PC-9 (cell line): ENCODE data around the gene CDH18.

Source experiments
- EZH2 ChIP-seq: fragments of 200-600 bp; sonication (generic); IDR thresholded peaks from 2 replicates; pipeline ENCODE4 v1.8.0; 2017; ENCODE audit warnings: antibody characterized with exemption, low read depth
- TF ChIP-seq, protein P1 (sequence below): fragments of 200-600 bp; sonication (generic); conservative IDR thresholded peaks from 2 replicates; pipeline ENCODE4 v1.6.1; 2017; ENCODE audit warnings: mixed run types, antibody characterized with exemption, mild to moderate bottlenecking, moderate library complexity

DNA sequence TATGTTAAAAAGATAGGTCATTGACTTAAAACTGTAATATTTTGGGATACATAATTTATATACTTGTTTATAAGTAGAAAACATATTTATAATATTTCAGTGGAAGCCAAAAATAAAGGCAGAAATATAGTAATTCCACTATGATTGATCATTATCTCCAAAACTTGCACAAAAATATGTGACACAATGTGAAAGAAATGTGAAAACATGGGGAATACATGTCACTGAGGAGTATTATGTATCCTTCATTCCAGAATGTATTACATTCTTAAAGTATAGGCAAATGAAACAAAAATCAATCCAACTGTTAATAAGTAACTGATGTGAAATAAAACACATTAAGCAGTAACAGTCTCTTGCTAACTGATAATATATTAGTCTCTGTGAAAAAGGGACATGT is 236.7 kb downstream of the CDH18 start:
- TF ChIP-seq, protein P1, sequence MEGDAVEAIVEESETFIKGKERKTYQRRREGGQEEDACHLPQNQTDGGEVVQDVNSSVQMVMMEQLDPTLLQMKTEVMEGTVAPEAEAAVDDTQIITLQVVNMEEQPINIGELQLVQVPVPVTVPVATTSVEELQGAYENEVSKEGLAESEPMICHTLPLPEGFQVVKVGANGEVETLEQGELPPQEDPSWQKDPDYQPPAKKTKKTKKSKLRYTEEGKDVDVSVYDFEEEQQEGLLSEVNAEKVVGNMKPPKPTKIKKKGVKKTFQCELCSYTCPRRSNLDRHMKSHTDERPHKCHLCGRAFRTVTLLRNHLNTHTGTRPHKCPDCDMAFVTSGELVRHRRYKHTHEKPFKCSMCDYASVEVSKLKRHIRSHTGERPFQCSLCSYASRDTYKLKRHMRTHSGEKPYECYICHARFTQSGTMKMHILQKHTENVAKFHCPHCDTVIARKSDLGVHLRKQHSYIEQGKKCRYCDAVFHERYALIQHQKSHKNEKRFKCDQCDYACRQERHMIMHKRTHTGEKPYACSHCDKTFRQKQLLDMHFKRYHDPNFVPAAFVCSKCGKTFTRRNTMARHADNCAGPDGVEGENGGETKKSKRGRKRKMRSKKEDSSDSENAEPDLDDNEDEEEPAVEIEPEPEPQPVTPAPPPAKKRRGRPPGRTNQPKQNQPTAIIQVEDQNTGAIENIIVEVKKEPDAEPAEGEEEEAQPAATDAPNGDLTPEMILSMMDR = no peak
- TF ChIP-seq EZH2 = no peak
